ENCODE data around the gene APBA2.
"Not testable (repeated sequence)": the region's sequence is repeated elsewhere in the genome, so short reads cannot be mapped to it uniquely, and the experiment has no call there.

The APBA2 gene

GRCh38 chr15:29102173-29102794 is 216.5 kb downstream of the APBA2 start:
- not testable (repeated sequence) for H3K79me2 ChIP-seq (ENCODE audit: low read length); H3K4me1 ChIP-seq (ENCODE audit: low read length); H4K20me1 ChIP-seq (ENCODE audit: insufficient read depth, low read length); H3K27ac ChIP-seq (ENCODE audit: low read length); H3K27me3 ChIP-seq (ENCODE audit: low read depth, low read length); H3K9ac ChIP-seq (ENCODE audit: low read length); H3K4me3 ChIP-seq (ENCODE audit: low read length); H3K36me3 ChIP-seq (replicated peaks; ENCODE audit: low read depth, low read length); H3K9me3 ChIP-seq (ENCODE audit: insufficient read depth, low read length)
- peak; percentile 76 for TF ChIP-seq CTCF (IDR thresholded peaks at IDR 0.05; ENCODE audit: low read depth, low read length)
- Histone ChIP-seq H3K4me2 (ENCODE audit: low read length) (peak overlapping the region; percentile 36; the same call in 1 of the 2 replicates), H2AFZ (ENCODE audit: low read depth, low read length) (peak overlapping the region; percentile 64; the same call in 1 of the 2 replicates)

DNA sequence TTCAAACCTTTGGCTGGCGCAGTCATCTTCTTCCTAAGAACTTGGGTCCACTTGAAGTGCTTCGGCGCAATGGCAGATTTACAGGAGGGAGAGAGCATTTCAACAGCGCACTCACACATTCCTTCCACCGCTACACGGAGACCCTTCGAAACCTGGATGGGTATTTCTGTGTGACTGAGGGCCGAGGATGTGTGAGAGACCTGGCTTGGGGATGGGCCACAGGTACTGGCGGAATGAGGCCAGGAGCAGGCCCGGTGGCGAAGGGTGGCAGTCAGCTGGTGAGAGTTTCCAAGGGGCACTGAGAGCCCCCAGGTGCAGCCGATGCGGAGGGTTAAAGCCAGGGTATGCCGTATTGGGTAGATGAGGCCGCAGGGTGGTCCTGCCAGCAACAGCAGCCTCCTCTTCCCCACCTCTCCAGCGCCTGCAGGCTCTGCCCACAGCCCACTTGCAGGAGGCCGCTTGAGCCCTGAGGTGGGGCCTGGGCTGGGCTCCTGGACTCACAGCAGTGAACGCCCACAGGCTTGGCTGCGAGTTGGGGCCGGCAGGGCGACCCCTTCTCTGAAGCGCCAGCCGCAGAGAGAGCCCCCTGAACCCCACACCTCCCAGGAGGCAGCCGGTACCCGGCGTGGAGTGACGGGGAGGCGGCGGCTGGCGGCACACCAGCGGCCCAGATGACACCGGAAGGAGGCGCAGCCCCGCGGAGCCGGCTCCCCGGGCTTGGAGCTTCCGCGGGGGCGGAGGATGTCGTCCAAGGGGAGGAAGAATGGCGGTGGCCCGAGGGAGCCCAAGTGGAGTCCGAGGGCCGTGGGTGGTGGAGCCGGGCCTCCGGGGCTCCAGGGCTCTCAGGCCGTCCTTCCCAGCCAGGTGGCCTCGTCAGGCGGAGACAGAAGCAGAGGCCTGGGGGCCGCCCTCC is 217.4 kb downstream of the APBA2 start:
- Histone ChIP-seq H3K4me2 (ENCODE audit: low read length) (peak overlapping the region; percentile 79), H3K9ac (ENCODE audit: low read length) (no peak overlapping the region), H3K27me3 (ENCODE audit: low read depth, low read length) (no peaks in the 10 kb centered on the region), H3K79me2 (ENCODE audit: low read length) (no peaks in the 10 kb centered on the region), H2AFZ (ENCODE audit: low read depth, low read length) (peak overlapping the region; percentile 51), H3K36me3 (replicated peaks; ENCODE audit: low read depth, low read length) (no peaks in the 10 kb centered on the region), H3K27ac (ENCODE audit: low read length) (no peak overlapping the region), H3K4me1 (ENCODE audit: low read length) (peaks cover 3% of the 10 kb centered on the region), H3K4me3 (ENCODE audit: low read length) (peak overlapping the region; percentile 64), H4K20me1 (ENCODE audit: insufficient read depth, low read length) (no peaks in the 10 kb centered on the region), H3K9me3 (ENCODE audit: insufficient read depth, low read length) (no peaks in the 10 kb centered on the region)
- TF ChIP-seq CTCF (IDR thresholded peaks at IDR 0.05; ENCODE audit: low read depth, low read length) (no peak), EZH2phosphoT487 (IDR thresholded peaks at IDR 0.05; ENCODE audit: low read depth) (no peak)

- no peaks in the 10 kb centered on the region for H4K20me1 ChIP-seq (ENCODE audit: insufficient read depth, low read length)
- H3K4me1 ChIP-seq (ENCODE audit: low read length), result peaks cover 3% of the 10 kb centered on the region
- H3K4me2 ChIP-seq (ENCODE audit: low read length), result peak overlapping the region; percentile 79
- H3K4me3 ChIP-seq (ENCODE audit: low read length), result peak overlapping the region; percentile 64
- no peaks in the 10 kb centered on the region for H3K36me3 ChIP-seq (replicated peaks; ENCODE audit: low read depth, low read length)
- no peak overlapping the region for H3K27ac ChIP-seq (ENCODE audit: low read length)
- no peaks in the 10 kb centered on the region for H3K79me2 ChIP-seq (ENCODE audit: low read length)
- no peak for TF ChIP-seq EZH2phosphoT487 (IDR thresholded peaks at IDR 0.05; ENCODE audit: low read depth)
- peak; percentile 87 for TF ChIP-seq CTCF (IDR thresholded peaks at IDR 0.05; ENCODE audit: low read depth, low read length)
- no peak overlapping the region for H3K9ac ChIP-seq (ENCODE audit: low read length)
- no peaks in the 10 kb centered on the region for H3K9me3 ChIP-seq (ENCODE audit: insufficient read depth, low read length)
- no peaks in the 10 kb centered on the region for H3K27me3 ChIP-seq (ENCODE audit: low read depth, low read length)
- peak overlapping the region; percentile 51 for H2AFZ ChIP-seq (ENCODE audit: low read depth, low read length)
These were observed 218.2 kb downstream of the APBA2 start for GRCh38 chr15:29103824-29104565.

- TF ChIP-seq CTCF (IDR thresholded peaks at IDR 0.05; ENCODE audit: low read depth, low read length) (no peak), EZH2phosphoT487 (IDR thresholded peaks at IDR 0.05; ENCODE audit: low read depth) (no peak)
- no peaks in the 10 kb centered on the region for H3K79me2 ChIP-seq (ENCODE audit: low read length)
- no peak overlapping the region for H3K4me3 ChIP-seq (ENCODE audit: low read length)
- no peaks in the 10 kb centered on the region for H3K27me3 ChIP-seq (ENCODE audit: low read depth, low read length)
- peaks cover 3% of the 10 kb centered on the region for H3K4me1 ChIP-seq (ENCODE audit: low read length)
- H4K20me1 ChIP-seq (ENCODE audit: insufficient read depth, low read length), result no peaks in the 10 kb centered on the region
- no peak overlapping the region for H3K27ac ChIP-seq (ENCODE audit: low read length)
- H3K36me3 ChIP-seq (replicated peaks; ENCODE audit: low read depth, low read length), result no peaks in the 10 kb centered on the region
- H3K9me3 ChIP-seq (ENCODE audit: insufficient read depth, low read length), result no peaks in the 10 kb centered on the region
- no peak overlapping the region for H2AFZ ChIP-seq (ENCODE audit: low read depth, low read length)
- no peak overlapping the region for H3K4me2 ChIP-seq (ENCODE audit: low read length)
- H3K9ac ChIP-seq (ENCODE audit: low read length), result no peak overlapping the region
These were observed 218.7 kb downstream of the APBA2 start for GRCh38 chr15:29104566-29104880.
